Activated naive CD4-positive, alpha-beta T cell treated with anti-CD3 and anti-CD28 coated beads, Interleukin-2, amount 50 U/mL, for 16 hours (primary cell): ENCODE results near the gene MRGPRF.

Experiments used
- DNase-seq: peaks from one replicate; pipeline ENCODE4 v3.0.0-alpha.2; 2020

The MRGPRF gene, protein sequence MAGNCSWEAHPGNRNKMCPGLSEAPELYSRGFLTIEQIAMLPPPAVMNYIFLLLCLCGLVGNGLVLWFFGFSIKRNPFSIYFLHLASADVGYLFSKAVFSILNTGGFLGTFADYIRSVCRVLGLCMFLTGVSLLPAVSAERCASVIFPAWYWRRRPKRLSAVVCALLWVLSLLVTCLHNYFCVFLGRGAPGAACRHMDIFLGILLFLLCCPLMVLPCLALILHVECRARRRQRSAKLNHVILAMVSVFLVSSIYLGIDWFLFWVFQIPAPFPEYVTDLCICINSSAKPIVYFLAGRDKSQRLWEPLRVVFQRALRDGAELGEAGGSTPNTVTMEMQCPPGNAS

DNA sequence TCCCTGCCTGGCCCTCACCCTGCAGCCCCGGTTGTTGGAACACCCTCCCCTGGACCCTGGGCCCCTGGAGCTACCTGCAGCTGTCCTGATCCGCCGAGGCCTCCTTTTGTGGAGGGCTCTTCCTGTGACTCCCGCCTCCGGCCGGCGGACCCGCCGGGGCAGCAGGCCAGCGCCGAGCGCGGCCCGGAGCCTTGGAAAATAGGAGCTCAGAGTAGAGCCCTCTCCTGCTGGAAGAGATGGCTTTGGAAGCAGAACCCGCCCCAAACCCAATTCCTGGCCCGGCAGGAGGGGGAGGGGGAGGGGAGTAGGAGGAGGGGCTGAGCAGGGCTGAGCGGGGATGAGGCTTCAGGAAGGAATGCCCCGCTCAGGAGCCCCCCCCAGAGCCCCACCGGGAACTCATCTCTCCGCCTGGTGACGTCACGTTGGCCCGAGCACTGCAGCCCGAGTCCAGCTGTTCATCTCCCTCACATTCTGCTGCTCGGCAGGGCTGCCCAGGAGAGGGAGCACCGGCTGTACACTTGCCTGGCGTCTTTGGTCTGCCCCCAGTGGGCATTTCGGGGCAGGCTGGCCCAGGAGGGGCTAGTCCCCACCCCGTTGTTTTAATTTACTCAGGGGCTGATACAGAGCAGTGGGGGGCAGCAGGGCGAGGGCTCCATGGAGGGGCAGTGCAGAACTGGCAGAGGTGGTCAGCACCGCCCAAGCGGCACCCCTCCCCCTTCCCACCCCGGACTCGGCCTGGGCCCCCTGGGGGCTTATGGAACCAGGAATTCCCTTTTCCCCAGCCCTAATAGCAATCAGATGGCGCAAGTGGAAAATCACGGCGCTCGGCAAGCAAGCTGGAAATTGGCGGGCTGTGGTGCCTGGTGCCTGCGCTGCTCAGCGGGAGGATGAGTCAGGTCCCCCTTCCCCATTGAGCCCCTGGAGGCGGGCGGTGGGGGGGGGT lies at the start of gene MRGPRF:
Gene MRGPRF, minus strand, starts transcription at position 238 of the 943 bp plus-strand sequence. CDS start 3,345 bp downstream, outside the sequence.
- DNase-seq: no peak

DNA sequence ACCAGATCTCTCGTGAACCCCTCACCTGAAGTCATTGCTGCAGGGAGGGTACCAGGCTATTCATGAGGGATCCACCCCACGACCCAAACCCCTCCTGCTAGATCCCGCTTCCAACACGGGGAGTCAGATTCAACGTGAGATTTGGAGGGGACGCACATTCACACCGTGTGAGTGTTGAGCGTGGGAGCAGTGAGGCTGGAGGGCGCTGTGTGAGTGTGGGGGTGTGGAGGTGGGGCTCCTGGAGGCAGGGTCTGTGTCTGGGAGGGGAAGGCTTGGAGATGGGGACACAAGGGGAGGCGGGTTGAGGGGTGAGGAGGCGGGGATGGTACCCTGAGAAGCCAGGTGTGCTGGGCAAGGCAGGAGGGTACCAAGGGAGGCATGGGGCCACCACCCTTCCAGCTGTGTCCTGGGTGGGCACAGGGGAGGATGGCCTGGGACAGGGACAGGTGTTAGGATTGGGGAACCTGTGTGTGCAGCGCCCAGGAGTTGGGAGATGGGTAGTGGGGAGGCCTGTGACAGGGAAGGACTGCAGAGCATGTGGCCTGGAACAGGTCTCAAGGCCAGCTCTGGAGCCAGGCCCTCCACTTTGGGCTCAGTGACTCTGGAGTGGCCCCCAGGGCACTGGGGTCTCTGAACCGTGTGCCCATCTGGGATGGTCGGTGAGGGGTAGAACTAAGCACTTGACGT lies 49.3 kb upstream of the MRGPRF start:
- DNase-seq: no peak

DNA sequence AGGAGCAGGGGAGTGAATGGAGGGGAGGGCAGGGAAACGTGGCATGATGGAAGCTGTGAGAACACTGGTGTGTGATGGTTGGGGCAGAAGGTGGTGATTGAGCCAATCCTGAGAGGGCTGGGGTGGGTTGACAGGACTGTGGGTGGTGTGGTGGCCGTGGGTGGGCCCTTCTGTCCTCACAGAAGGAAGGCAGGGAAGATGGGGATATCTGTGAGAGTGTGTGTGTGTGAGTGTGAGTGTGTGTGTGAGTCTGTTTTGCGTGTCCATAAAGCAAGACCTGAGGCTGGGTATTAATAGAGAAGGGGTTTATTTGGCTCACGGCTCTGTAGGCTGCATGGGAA lies 48.6 kb upstream of the MRGPRF start:
- no peak for DNase-seq

DNA sequence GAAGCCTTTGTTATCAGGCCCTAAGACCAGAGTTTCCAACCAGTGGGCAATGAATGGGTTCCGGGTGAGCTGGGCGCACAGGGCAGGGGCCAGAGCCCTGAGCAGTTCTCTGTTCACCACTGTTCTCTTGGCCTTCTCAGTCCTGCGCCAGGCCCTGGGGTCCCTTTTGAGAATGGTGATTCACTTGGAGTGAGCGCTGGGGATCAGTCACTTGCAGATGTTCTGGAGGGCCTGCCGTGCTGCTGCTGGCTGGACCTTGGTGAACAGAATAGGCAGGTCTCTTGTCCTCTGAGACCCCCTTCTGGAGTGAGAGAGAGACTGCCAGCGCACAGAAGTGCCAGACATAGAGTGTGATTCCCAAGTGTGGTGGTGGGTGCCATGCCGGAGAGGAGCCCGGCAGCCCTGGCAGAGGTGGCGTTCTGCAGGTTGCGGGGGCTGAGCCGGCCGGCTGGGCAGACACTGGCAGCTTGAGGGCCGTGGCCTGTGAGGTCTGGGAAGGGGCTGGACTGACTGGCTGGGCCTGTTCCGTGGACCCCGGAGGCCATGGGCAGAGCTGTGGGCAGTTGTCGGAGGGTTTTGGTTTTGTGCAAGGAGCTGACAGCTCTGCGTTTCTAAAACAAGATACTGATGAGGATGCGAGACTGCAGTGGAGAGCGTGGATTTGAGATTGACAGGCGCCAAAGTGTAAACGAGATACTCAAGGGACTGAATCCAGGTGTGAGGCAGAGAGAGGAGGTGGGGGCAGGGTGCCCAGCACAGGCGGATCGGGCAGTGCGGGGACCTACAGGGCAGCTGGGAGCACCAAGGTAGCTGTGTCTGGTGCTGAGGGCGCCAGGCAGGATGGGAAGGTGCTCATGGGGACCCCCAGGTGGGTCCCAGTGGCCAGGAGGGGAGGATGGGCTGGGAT lies 48.0 kb upstream of the MRGPRF start:
- DNase-seq: no peak

DNA sequence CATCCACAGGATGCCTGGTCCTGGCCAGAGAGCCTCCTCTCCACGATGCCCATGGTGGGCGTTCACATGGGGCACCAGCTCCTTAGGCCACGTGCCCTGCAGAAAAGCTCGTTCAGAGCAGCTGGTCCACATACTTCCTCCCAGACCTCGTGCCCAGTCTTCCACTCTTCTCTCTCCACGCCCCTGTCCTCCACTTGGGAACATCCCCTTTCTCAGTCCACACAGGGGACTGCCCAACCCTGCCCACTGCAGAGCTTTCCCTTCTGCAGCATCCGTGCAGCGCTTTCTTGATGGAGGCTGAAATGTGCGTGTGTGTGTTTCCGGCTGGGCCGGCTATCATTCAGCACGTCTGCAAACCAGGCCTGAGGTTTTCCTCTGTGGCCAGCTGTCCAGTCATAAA lies 46.9 kb upstream of the MRGPRF start:
- DNase-seq: no peak

DNA sequence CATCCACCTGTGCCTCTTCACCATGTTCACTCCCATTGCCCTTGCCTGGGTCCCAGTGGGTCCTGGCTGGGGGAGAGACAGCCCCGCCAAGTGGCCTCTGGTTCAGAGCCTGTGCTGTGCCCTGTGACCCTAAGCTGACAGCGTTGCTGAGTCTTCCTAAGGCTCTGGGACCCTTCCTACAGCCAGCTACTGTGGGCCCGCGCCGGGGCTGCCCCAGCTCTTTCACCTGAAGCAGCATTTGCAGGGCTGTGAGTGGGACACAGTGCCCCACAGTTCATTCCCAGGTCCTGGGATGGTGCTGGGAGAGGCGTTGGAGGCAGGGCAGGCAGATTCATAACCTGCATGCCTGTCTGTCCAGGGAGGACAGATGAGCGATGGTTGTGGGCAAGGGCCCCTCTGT lies 46.4 kb upstream of the MRGPRF start:
- no peak for DNase-seq

DNA sequence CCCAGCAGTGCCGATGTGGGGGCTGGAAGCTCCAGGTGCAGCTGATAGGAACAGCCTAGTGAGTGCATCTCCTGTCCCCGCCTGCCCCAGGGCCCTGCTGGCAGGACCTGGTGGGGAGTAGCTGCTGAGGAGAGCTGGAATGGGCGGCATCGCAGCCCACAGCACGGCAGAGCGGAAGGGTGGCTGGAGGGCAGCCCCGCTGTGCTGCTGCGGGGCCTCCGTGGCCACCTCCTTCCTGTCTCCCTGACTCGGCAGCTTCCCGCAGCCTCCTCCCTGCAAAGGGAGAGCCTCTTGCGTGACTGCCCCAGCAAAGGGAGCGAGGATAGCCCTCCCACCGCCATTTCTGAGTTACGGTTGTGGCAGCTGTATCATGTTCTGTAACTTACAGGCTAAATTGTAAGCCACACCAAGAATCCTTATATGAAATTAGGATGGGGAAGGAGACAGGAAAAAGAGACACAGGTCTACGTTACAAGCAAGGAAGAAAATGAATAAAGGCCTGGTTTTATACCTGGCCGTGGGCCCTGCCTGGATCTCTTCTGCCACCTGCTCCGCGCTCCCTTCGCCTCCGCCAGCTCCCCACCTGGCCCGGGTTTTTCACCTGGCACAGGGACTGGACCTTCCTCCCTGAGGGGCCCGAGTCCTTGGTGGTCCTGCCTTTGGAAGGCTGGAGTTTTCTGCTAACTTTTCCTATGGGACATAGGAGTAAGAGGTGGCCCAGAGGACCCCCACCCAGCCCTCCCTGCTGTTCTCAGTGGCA lies 45.6 kb upstream of the MRGPRF start:
- no peak for DNase-seq

DNA sequence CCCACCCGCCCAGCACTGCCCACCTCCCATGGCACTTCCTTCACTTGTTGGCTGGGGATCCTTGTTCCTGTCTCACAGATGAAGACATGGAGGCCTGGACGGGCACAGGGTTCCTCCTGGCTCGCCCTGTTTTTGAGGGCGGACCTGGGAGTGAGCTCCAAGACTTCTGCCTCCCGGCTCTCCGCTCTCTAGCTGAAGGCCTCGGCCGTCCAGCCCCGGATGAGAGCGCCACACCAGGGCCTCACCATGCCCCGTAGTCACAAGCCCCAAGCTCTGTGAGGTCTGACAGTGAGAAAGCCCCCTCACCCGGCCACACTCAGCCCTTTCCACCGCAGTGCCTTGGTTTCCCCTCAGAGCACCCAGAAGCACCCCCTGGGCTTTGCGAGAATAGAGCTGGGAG lies 44.8 kb upstream of the MRGPRF start:
- DNase-seq: no peak

DNA sequence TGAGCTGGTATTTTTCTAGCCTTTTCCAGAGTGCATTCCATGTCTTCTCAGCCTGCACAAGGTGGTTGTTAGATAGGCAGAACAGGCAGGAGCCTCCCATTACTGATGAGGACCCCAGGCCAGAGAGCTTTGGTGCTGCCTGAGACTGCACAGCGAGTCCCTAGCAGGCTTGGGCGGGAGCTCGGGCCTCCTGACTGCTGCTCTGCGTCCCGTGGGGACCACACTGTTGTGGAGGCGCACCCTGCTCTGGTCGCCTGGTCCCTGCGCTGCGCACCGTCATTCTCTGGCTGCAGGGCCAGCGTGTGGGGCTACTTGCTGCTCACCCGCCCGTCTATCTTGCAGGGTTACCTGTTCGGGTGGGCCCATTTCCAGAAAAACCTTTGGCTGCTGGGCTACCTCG lies 44.2 kb upstream of the MRGPRF start:
- DNase-seq: no peak

DNA sequence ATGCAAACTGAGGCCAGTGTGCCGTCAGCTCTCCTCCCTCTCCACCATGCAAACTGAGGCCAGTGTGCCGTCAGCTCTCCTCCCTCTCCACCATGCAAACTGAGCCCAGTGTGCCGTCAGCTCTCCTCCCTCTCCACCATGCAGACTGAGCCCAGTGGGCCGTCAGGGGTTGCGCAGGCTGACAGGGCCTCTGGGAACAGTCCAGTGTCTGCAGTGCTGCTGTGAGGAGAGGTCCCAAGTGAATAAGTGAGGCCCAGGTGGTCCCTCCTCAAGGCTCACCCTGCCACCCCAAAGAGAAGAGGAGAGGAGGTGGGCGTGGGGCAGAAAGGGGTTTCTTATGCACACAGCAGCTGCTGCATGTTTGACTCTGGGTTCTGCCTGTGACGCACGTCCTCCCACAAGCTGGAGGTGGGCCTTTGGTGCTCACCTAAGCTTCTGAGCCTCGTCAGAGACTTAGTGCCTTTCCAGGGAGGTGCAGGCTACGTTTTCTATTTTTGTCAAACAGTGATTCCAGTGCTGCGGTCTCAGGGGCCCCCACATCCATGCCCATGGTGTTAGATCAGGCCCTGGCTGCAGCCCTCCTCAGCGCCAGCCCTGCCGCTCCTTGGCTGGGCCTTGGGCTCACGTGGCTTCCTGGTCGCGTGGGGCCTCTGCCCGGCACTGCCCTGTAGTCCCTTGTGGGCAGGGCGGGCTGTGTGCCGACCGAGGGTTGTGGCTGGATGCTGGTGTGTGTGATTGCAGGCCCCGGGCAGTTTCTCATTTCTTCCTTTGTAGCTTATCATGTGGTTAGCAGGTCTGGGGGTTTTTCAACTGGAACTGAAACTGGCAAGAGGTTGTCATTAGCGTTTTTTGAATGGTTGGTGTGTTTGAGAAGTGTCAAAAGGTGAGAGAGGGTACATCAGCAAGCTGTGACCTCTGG lies 42.8 kb upstream of the MRGPRF start:
- no peak for DNase-seq

DNA sequence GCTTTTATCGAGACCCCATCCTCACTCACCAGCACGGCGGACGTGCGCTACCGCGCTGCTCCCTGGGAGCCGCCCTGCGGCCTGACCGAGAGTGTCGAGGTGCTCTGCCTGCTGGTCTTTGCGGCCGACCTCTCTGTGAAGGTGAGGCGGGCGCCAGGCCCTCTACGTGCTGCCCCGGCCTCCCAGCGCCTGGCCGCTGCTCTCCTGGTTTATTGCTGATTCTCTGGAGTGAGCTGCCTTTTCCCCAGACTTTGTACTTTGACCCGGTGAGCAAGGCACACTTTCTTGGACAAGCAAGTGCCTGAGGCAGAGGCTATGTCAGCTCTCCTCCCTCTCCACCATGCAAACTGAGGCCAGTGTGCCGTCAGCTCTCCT lies 42.2 kb upstream of the MRGPRF start:
- no peak for DNase-seq

DNA sequence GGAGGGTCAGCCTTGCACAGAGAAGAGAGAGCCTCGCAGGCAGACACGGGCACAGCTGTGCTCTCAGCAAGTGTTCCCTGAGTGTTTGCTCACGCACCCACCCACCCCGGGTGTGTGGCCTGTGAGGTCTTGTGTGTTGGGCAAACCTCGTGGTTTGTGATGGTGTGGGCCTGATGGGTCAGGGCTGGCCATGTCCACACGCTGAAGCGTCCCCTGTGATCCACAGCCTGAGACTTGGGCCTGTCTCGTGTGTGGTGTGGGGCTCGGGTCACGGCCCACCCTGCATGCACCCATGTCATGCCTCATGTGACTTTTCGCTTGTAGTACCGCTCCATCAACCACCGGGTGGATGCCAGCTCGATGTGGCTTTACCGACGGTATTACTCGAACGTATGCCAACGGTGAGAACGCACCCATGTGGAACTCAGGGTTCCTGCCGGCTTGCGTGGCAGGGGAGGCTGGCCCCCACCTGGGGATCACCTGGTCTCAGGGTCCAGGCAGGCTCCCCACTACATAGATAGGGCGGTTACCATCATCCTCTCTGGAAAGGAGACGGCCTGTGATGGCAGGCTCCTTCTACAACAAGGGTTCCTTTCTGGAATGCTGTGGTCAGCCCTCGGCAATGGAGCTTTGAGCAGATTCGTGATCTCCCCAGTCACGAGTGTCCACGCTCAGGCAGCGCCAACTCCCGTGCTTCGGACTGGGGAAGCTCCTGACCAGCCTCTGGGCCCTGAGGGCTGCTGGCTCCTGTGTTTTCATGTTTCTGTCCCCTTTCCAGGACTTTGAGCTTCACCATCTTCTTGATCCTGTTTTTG lies 41.6 kb upstream of the MRGPRF start:
- no peak for DNase-seq

DNA sequence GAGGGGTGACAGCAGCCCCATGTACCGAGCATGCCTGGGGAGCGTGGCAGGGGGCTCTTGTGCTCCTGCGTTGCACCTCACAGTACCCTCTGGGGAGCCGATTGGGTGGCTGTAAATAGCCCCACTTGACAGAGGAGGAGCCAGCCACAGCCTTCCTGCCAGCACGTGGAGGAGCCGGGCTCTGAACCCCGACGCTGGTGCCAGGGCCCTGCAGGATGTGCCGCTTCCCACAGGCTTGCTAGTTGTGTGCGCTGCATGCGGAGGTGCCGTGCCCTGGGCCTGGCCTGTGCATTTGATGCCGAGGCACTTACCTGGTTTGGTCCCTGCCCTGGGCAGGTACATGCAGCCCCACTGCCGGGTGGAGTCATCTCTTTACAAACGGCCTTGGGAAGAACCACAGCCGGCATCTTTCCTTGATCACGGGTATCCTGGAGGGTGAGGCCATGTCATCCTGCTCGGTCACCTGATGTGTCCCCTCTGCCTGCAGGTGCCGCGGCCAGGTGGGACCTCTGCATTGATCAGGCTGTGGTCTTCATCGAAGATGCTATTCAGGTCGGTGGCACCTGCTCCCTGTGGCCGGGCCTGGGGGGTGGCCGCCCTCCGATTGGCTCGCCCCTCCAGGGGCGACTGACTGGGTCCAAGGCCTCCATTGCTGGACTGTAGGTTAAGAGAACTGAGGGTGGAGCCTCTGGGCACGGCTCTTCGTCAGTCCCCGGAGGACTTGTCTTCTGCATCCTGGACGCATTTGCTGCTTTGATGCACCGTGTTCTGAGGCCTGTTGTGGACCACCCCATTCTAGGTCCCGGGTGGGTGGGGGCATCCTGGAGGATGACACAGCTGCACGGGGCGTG lies 40.7 kb upstream of the MRGPRF start:
- DNase-seq: no peak

DNA sequence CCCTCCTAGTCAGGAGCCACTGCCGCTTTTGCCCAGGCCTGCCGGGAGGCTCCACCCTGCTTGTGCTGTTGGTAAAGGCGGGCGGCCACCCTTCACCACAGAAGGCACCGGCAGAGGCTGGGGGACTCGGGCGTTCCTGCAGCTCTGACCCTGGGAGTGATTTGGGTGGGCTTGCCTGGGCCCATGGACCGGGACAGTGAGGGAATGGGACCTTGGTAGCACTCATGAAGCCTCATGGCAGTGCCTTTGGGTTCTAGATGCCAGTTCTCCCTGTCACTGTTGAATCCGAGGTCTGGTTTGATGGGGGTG lies 40.1 kb upstream of the MRGPRF start:
- no peak for DNase-seq

DNA sequence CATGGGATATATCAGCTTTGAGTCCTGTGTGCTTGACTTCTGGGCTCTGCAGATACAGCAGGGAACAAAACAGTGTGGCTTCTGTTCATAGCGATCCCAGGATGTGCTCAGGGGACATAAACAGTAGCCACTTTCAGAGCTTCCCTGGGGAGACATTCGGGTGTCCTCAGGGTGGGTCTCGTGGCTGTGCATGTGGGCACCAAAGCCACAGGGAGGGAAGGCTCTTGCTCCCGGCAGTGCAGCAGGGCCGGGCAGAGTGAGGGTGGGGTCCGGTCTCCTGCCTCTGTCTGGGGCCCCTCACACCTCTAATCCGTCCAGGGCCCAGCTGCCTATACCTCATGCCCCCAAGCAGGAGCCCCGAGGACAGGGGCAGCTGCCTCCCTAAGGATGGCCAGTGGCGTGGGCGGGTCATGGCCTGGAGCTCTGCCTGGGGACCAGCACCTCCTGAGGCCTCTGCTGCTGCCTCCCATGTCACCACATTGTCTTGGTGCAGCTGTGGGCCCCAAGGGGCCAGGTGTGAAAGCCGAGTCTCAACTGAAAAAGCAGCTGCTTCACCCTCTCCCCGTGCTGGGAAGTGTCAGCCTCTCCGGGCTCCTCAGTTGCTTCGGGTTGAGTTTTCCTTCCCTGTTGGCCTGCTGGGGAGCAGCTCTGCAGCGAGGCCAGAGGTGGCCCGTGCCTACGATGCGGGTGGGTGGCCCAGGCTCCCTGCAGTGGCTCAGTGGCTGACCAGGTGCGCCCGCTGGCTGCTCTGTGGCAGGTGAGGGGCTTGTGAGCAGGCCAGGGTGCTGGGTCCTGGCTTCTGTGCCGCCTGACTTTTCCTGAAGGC lies 39.5 kb upstream of the MRGPRF start:
- no peak for DNase-seq

DNA sequence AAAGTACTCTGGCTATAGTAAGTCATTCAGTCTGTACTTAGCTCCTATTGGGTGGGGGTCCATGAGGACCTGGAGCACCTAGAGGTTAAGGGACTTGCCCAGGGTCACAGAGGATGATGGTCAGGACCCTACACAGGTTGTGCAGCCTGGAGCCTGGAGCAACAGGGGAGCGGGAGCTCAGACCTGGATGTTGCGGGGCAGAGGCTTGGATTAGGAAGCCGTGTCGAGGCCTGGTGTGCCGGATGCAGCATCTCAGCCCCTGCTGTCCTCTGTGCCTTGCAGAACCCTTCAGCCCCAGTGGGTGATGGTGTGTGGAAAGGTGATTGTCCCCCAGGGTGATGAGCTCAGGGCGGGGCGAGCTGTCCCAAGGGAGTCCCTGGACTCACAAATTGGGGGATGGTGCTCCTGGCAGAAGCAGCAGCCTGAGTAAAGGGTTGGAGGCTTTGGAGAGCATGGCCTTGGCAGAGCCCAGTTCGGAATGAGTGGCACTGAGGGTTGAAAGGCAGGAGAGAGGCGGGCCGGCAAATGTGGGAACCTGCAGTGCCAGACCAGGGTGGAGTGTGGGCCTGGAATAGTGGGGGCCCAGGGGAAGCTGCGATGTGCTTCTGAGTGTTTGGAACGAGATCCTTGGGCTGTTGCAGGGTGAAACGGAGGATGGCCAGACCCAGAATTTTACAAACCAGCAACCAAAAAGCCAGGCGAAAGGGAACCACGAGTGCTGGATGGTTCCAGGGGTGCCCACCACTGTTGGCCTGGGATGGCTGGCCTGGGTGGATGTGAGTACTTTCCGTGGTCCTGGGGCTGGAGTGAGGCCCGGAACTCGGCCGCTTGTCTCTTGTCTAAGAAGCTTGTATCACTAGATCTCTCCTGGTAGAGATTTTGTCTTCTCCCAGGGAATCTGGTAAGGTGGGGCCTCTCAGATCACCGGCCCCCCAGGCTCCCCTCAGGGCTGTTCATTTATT lies 38.6 kb upstream of the MRGPRF start:
- DNase-seq: no peak
